A549 (cell line): ENCODE measurements around the gene DNM1.

Source experiments
- CTCF ChIP-seq: fragments of >200 bp; sonication (Bioruptor Twin); formaldehyde crosslinking; IDR thresholded peaks from 3 replicates; pipeline ENCODE4 v1.5.1; 2016
- EP300 ChIP-seq, 2 experiments: fragments of >200 bp; sonication (Bioruptor Twin); formaldehyde crosslinking; IDR thresholded peaks; 2 replicates in 1 of 2; 3 replicates in 1 of 2; pipeline ENCODE4 v1.6.1; 2016 to 2017
- ESRRA ChIP-seq: fragments of 150-350 bp; IDR thresholded peaks from 2 replicates; pipeline ENCODE4 v1.6.1; 2014; ENCODE audit warnings: mild to moderate bottlenecking, low read length, borderline replicate concordance
- RAD21 ChIP-seq, 2 experiments: fragments of >200 bp in 1 of 2; sonication (Bioruptor Twin) in 1 of 2; formaldehyde crosslinking in 1 of 2; IDR thresholded peaks in 1 of 2; conservative IDR thresholded peaks in 1 of 2; 2 replicates in 1 of 2; 3 replicates in 1 of 2; pipeline ENCODE4 v1.6.1; 2012 to 2018; ENCODE audit warnings: inconsistent platforms in 1 of 2
- REST ChIP-seq: fragments of 200-600 bp; sonication (generic); IDR thresholded peaks from 2 replicates; pipeline ENCODE4 v1.6.1; 2016; ENCODE audit warnings: antibody characterized with exemption, mild to moderate bottlenecking, moderate library complexity
- USF2 ChIP-seq: fragments of 450-650 bp; IDR thresholded peaks from 2 replicates; pipeline ENCODE4 v1.6.1; 2014; ENCODE audit warnings: antibody characterized with exemption

GRCh38 chr9:128160603-128160987 lies 42.6 kb upstream of the DNM1 start:
- TF ChIP-seq CTCF = no peak
- no peak for TF ChIP-seq RAD21 (conservative IDR thresholded peaks at IDR 0.05 in 1 of 2, IDR thresholded peaks at IDR 0.05 in 1 of 2)
- no peak for TF ChIP-seq ESRRA
- TF ChIP-seq EP300 (IDR thresholded peaks at IDR 0.05) = no peak
- TF ChIP-seq USF2 = no peak
- no peak for TF ChIP-seq REST
